ENCODE data around the gene SNX12. TPM values are rescaled to one million over a fixed set of nuclear protein-coding genes. Genes with fewer than 3 reads are reported as not detected.

The SNX12 gene
- polyA plus RNA-seq: 2.3 TPM

- Mint-ChIP-seq H3K4me1 (peaks cover 6 to 18% (median 16%) of the 10 kb centered on the region in 3 donors), H3K27ac (peak within 1 kb of the TSS; percentile 95 to 96 (median 96)), H3K4me3 (peak within 1 kb of the TSS; percentile 87 to 96 (median 94)), H3K27me3 (peaks cover 4% of the 10 kb centered on the region), H3K36me3 (no peaks in the 10 kb centered on the region), H3K9me3 (no peaks in the 10 kb centered on the region)
Observed at GRCh38 chrX:71068044-71068918, at the start of gene SNX12. TSS of gene SNX12 (minus strand) at chrX:71068334. CDS start at chrX:71068306, 28 bp downstream.

GRCh38 chrX:71117358-71117757 lies 49.2 kb upstream of the SNX12 start:
- H3K36me3 Mint-ChIP-seq: peaks cover 2% of the 10 kb centered on the region
- peaks cover 1% of the 10 kb centered on the region for H3K27me3 Mint-ChIP-seq
- no peaks in the 10 kb centered on the region for H3K9me3 Mint-ChIP-seq
- H3K4me1 Mint-ChIP-seq: peaks cover 5 to 11% (median 7%) of the 10 kb centered on the region in 3 donors
- H3K27ac Mint-ChIP-seq: peak overlapping the region in 2 of 3 donors; percentile 27 to 98
- peak overlapping the region in 1 of 4 donors; percentile 23 for H3K4me3 Mint-ChIP-seq

GRCh38 chrX:71111921-71112431 lies 43.8 kb upstream of the SNX12 start:
- H3K27ac Mint-ChIP-seq: peak overlapping the region; percentile 99 to 100 (median 99)
- peaks cover 12 to 27% (median 24%) of the 10 kb centered on the region in 3 donors for H3K4me1 Mint-ChIP-seq
- H3K27me3 Mint-ChIP-seq: peaks cover 7% of the 10 kb centered on the region
- peaks cover 5% of the 10 kb centered on the region for H3K36me3 Mint-ChIP-seq
- H3K9me3 Mint-ChIP-seq: no peaks in the 10 kb centered on the region
- peak overlapping the region; percentile 92 to 98 (median 96) for H3K4me3 Mint-ChIP-seq

- Mint-ChIP-seq H3K4me1 (peaks cover 12 to 30% (median 24%) of the 10 kb centered on the region in 3 donors), H3K4me3 (peak within 1 kb of the TSS; percentile 92 to 98 (median 96))
Observed at GRCh38 chrX:71111141-71111843, 43.2 kb upstream of the SNX12 start, which contains the start of gene IL2RG. TSS of gene IL2RG (minus strand) at chrX:71111577. CDS start at chrX:71111539, 38 bp downstream.

GRCh38 chrX:71109051-71109450 lies 40.9 kb upstream of the SNX12 start:
- peaks cover 6% of the 10 kb centered on the region for H3K36me3 Mint-ChIP-seq

More at GRCh38 chrX:71111141-71111843, 43.2 kb upstream of the SNX12 start, which contains the start of gene IL2RG:
- Mint-ChIP-seq H3K27me3 (peaks cover 7% of the 10 kb centered on the region), H3K36me3 (peaks cover 8% of the 10 kb centered on the region), H3K9me3 (no peaks in the 10 kb centered on the region), H3K27ac (peak within 1 kb of the TSS; percentile 99 to 100 (median 99))

GRCh38 chrX:71107762-71108360 lies 39.7 kb upstream of the SNX12 start:
- Mint-ChIP-seq H3K27me3 (peaks cover 10% of the 10 kb centered on the region), H3K36me3 (peaks cover 6% of the 10 kb centered on the region), H3K9me3 (no peaks in the 10 kb centered on the region), H3K4me3 (peak overlapping the region; percentile 13 to 84 (median 75)), H3K4me1 (peaks cover 29 to 45% (median 38%) of the 10 kb centered on the region in 3 donors), H3K27ac (peak overlapping the region; percentile 43 to 99 (median 86))

More at GRCh38 chrX:71109051-71109450, 40.9 kb upstream of the SNX12 start:
- Mint-ChIP-seq H3K9me3 (no peaks in the 10 kb centered on the region), H3K27ac (peak overlapping the region; percentile 60 to 99 (median 99)), H3K4me3 (peak overlapping the region; percentile 83 to 98 (median 90)), H3K27me3 (peaks cover 7% of the 10 kb centered on the region), H3K4me1 (peaks cover 23 to 42% (median 32%) of the 10 kb centered on the region in 3 donors)

GRCh38 chrX:71107245-71107644 lies 39.1 kb upstream of the SNX12 start:
- Mint-ChIP-seq H3K36me3 (peaks cover 6% of the 10 kb centered on the region), H3K27ac (peak overlapping the region; percentile 43 to 99 (median 86)), H3K4me1 (peaks cover 28 to 44% (median 33%) of the 10 kb centered on the region in 3 donors), H3K4me3 (peak overlapping the region in 2 of 4 donors; percentile 63 to 83), H3K9me3 (no peaks in the 10 kb centered on the region), H3K27me3 (peaks cover 10% of the 10 kb centered on the region)

GRCh38 chrX:71106427-71106826 lies 38.3 kb upstream of the SNX12 start, which contains the start of gene CXorf65:
TSS of gene CXorf65 (minus strand) at chrX:71106740. CDS start at chrX:71106556, 184 bp downstream.
- Mint-ChIP-seq H3K27ac (peak within 1 kb of the TSS; percentile 43 to 99 (median 86)), H3K36me3 (peaks cover 6% of the 10 kb centered on the region), H3K9me3 (no peaks in the 10 kb centered on the region), H3K27me3 (peaks cover 10% of the 10 kb centered on the region), H3K4me1 (peaks cover 27 to 44% (median 32%) of the 10 kb centered on the region in 3 donors), H3K4me3 (peak within 1 kb of the TSS in 3 of 4 donors; percentile 72 to 83 (median 83))

GRCh38 chrX:71105628-71106027 lies 37.5 kb upstream of the SNX12 start:
- H3K36me3 Mint-ChIP-seq: peaks cover 6% of the 10 kb centered on the region
- H3K9me3 Mint-ChIP-seq: no peaks in the 10 kb centered on the region
- peak overlapping the region in 3 of 4 donors; percentile 36 to 72 (median 60) for H3K4me3 Mint-ChIP-seq
- H3K27me3 Mint-ChIP-seq: peaks cover 10% of the 10 kb centered on the region
- H3K4me1 Mint-ChIP-seq: peaks cover 27 to 44% (median 33%) of the 10 kb centered on the region in 3 donors
- peak overlapping the region; percentile 25 to 71 (median 59) for H3K27ac Mint-ChIP-seq

GRCh38 chrX:71103110-71103983 lies 35.2 kb upstream of the SNX12 start:
- Mint-ChIP-seq H3K4me1 (peaks cover 26 to 44% (median 29%) of the 10 kb centered on the region in 3 donors), H3K27me3 (peaks cover 7% of the 10 kb centered on the region), H3K9me3 (no peaks in the 10 kb centered on the region), H3K36me3 (peaks cover 3% of the 10 kb centered on the region), H3K27ac (peak overlapping the region; percentile 80 to 96 (median 94)), H3K4me3 (peak overlapping the region in 3 of 4 donors; percentile 51 to 82 (median 60))

- Mint-ChIP-seq H3K4me3 (peak overlapping the region in 1 of 4 donors; percentile 36), H3K27ac (peak overlapping the region; percentile 72 to 95 (median 80)), H3K36me3 (peaks cover 3% of the 10 kb centered on the region), H3K27me3 (peaks cover 5% of the 10 kb centered on the region), H3K4me1 (peaks cover 27 to 42% (median 29%) of the 10 kb centered on the region in 3 donors), H3K9me3 (no peaks in the 10 kb centered on the region)
Observed at GRCh38 chrX:71102292-71102691, 34.2 kb upstream of the SNX12 start.

- peaks cover 26 to 36% (median 31%) of the 10 kb centered on the region in 3 donors for H3K4me1 Mint-ChIP-seq
- H3K4me3 Mint-ChIP-seq: peak overlapping the region in 1 of 4 donors; percentile 28
- peaks cover 3% of the 10 kb centered on the region for H3K27me3 Mint-ChIP-seq
- H3K36me3 Mint-ChIP-seq: no peaks in the 10 kb centered on the region
- H3K9me3 Mint-ChIP-seq: no peaks in the 10 kb centered on the region
- H3K27ac Mint-ChIP-seq: peak overlapping the region in 2 of 3 donors; percentile 80 to 95
Observed at GRCh38 chrX:71100581-71101505, 32.7 kb upstream of the SNX12 start.
